HCT116 (cell line): ENCODE measurements around the gene MCEE.
"Not testable (repeated sequence)": the region's sequence is repeated elsewhere in the genome, so short reads cannot be mapped to it uniquely, and the experiment has no call there.

Experiments used
- CTCF ChIP-seq, 3 experiments: fragments of 200-600 bp in 1 of 3; sonication (generic) in 1 of 3; IDR thresholded peaks in 2 of 3; conservative IDR thresholded peaks in 1 of 3; 2 replicates each; pipeline ENCODE4 v1.5.1; 2012 to 2017; ENCODE audit warnings: low read depth in 2 of 3, low read length in 2 of 3, antibody characterized with exemption in 1 of 3, borderline replicate concordance in 1 of 3, control low read depth in 1 of 3, mild to moderate bottlenecking in 1 of 3, mixed read lengths in 1 of 3, mixed run types in 1 of 3, moderate library complexity in 1 of 3; ENCODE audit not compliant: insufficient read depth in 1 of 3
- RAD21 ChIP-seq: IDR thresholded peaks from 2 replicates; pipeline ENCODE4 v1.6.1; 2012; ENCODE audit warnings: low read depth, mild to moderate bottlenecking
- TCF7L2 ChIP-seq: IDR thresholded peaks from 2 replicates; pipeline ENCODE4 v1.7.0; 2011; ENCODE audit warnings: borderline replicate concordance, inconsistent platforms; ENCODE audit not compliant: insufficient read depth, insufficient read length; ENCODE audit errors: extremely low read depth

GRCh38 chr2:71131387-71132166 is 1.5 kb upstream of the MCEE start:
- TF ChIP-seq RAD21; CTCF (IDR thresholded peaks at IDR 0.05 in 2 of 3, conservative IDR thresholded peaks at IDR 0.05 in 1 of 3; ENCODE audit: borderline replicate concordance in 1 of 3, insufficient read depth in 1 of 3, low read depth in 2 of 3, low read length in 2 of 3); TCF7L2: not testable (repeated sequence)
